GM12892 (cell line): ENCODE measurements around the gene UGT8.

Experiments used
- POLR2A ChIP-seq: IDR thresholded peaks from 2 replicates; pipeline ENCODE4 v1.6.1; 2011; ENCODE audit warnings: low read depth, low read length, control low read depth
- POLR2AphosphoS5 ChIP-seq: IDR thresholded peaks from 2 replicates; pipeline ENCODE4 v1.6.1; 2011; ENCODE audit warnings: low read depth, low read length, control low read depth
- TAF1 ChIP-seq: IDR thresholded peaks from 2 replicates; pipeline ENCODE4 v1.6.1; 2011; ENCODE audit warnings: low read depth, mild to moderate bottlenecking, control low read depth, low read length, borderline replicate concordance

DNA sequence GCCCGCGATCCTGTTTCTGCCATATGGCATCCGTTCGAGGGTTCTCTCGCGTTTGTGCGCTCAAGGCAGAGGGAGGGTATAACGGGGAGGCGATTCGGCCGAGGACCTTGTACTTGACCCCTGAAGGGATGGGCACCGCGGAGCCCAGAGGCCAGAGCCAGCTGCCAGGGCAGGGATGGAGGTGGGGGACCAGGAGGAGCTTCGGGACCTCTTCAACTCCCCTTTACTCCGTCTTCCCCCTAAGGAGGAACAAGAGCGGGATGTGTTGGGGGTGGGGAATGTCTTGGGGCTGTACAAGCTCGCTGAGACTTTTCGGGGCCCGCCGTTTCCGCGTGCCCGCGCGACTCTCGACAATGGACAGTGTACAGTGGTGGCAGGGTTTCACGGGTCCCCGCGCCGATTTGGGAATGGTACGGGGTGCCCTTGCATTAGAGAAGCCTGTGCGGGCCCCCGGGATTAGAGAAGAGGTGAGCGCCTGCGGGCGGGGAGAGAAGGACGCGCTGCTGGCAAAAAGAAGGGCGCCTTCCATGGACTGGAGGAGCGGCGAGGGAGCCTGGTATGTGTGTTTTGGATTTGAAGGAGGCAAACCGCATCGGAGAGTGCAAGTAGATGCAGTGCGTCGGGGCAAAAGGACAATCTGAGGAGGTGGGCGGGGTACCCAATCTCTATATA, 760 bp downstream of the UGT8 start:
- TF ChIP-seq TAF1, result no peak
- no peak for TF ChIP-seq POLR2A
- TF ChIP-seq POLR2AphosphoS5, result no peak
